Thoracic aorta (tissue), 2 donors: ENCODE measurements around the gene MCF2L. TPM values are rescaled to one million over a fixed set of nuclear protein-coding genes. Genes with fewer than 3 reads are reported as not detected.

Experiments used
- ATAC-seq: fragments of 150-250 bp; one replicate; pipeline ENCODE4 v1.8.0; 2017; ENCODE audit warnings: low read depth; ENCODE audit not compliant: insufficient number of reproducible peaks, low FRiP score
- DNase-seq: peaks from one replicate; pipeline ENCODE4 v3.0.0-alpha.2; 2020; ENCODE audit warnings: low spot score
- H3K27ac ChIP-seq, 2 donors: fragments of 200-600 bp; sonication (generic); 1 replicate in 1 of 2; 2 replicates in 1 of 2; pipeline ENCODE4 v1.5.1; 2016; ENCODE audit warnings: mild to moderate bottlenecking in 2 of 2, moderate library complexity in 2 of 2
- H3K27me3 ChIP-seq: fragments of 200-600 bp; sonication (generic); replicated peaks from 2 replicates; pipeline ENCODE4 v1.6.0; 2016; ENCODE audit warnings: mild to moderate bottlenecking; ENCODE audit not compliant: insufficient read depth
- H3K36me3 ChIP-seq: fragments of 200-600 bp; sonication (generic); one replicate; pipeline ENCODE4 v1.5.1; 2016
- H3K4me1 ChIP-seq, 2 donors: fragments of 200-600 bp; sonication (generic); 1 replicate in 1 of 2; 2 replicates in 1 of 2; pipeline versions ENCODE4 v1.5.1 to v1.6.0; 2016; ENCODE audit warnings: low read depth in 2 of 2, mild to moderate bottlenecking in 1 of 2; ENCODE audit not compliant: control insufficient read depth in 1 of 2
- H3K4me3 ChIP-seq: fragments of 200-600 bp; sonication (generic); 2 replicates; pipeline ENCODE4 v1.5.1; 2016; ENCODE audit warnings: mild to moderate bottlenecking
- H3K9me3 ChIP-seq: fragments of 200-600 bp; sonication (generic); 2 replicates; pipeline ENCODE4 v1.5.1; 2016
- total RNA-seq, 2 donors: library from RNA; depleted of rRNA; stranded (reverse); fragments of >200 nt; gene quantifications; one replicate each; pipeline versions ENCODE4 v1.1.0 to v1.2.3, GENCODE V29; 2016
- TF ChIP-seq, protein P1 (sequence below): fragments of 200-600 bp; sonication (generic); IDR thresholded peaks from one replicate; pipeline ENCODE4 v1.5.1; 2019; ENCODE audit warnings: antibody characterized with exemption

MCF2L gene
- total RNA-seq, 2 donors from 2014 or later: 34.9 to 49.2 TPM

DNA sequence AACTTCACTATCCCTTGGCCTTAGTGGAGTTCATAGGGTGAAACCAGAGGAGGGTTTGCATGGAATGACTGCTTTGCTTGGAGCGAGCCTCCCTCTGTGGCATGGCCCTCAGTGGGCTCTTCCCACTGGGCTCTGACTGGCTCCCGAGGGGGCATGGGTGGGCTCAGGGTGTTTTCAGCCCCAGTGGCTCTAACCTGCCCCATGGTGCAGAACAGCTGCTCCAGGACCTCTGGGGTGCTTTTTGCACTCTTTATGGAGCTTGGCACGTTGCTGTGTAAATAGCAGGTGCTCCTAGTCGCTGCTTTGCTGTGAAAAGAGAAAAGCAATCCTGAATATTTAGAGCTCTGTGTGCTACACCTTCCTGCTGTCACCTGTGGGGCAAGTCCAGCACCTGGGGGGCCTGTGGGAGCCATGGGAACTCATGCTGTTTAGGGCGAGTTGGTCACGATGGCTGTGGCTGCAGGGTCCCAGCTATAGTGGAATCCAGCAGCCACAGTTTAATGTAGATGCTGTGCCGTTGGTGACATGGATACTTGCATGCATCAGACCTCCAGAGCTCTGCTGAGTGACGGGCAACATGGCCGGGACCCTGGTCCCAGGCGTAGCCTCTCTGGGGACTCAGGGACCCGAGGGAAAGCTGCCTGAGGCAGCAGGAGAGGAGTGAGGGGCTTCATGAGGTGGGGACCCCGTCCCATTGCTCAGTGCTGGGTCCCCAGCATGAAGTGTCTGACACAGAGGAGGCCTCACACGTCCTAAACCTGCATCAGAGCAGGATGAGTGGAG lies 14.3 kb upstream of the MCF2L start:
- no peak for DNase-seq
- Histone ChIP-seq H3K4me3 (no peak overlapping the region), H3K36me3 (no peaks in the 10 kb centered on the region)

DNA sequence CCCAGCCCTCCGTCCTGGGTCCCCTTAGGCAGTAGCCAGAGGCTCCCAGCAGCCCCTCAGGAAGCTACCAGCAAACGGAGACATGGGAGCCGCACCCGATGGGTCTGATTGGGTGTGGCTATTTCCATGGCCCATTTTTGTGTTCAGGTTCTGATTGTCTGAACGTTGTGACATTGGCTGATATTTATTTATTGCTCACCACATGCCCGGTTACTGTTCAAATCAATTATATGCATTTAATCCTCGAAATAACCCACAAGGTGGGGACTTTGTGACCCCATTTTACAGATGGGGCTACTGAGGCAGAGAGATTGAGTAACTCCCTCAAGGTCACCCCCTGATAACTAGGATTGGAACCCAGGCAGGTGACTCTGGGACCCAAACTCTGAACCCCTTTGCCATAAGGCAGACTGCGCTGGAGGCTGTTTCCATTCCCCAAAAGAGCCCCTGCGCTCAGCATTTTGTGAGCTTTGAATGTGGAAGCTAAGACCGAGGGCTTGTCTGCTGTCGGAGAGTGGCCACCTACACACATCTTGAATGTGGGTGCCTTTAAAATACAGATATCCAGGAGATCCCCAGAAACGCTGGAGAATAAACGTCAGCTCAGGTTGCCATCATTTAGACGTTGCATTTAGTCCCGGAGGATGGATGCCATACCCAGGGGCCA lies 13.6 kb upstream of the MCF2L start:
- TF ChIP-seq, protein P1, sequence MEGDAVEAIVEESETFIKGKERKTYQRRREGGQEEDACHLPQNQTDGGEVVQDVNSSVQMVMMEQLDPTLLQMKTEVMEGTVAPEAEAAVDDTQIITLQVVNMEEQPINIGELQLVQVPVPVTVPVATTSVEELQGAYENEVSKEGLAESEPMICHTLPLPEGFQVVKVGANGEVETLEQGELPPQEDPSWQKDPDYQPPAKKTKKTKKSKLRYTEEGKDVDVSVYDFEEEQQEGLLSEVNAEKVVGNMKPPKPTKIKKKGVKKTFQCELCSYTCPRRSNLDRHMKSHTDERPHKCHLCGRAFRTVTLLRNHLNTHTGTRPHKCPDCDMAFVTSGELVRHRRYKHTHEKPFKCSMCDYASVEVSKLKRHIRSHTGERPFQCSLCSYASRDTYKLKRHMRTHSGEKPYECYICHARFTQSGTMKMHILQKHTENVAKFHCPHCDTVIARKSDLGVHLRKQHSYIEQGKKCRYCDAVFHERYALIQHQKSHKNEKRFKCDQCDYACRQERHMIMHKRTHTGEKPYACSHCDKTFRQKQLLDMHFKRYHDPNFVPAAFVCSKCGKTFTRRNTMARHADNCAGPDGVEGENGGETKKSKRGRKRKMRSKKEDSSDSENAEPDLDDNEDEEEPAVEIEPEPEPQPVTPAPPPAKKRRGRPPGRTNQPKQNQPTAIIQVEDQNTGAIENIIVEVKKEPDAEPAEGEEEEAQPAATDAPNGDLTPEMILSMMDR: no peak
- H3K4me1 ChIP-seq: no peaks in the 10 kb centered on the region
- DNase-seq (no peak), ATAC-seq (no peak)
- no peak overlapping the region for H3K4me3 ChIP-seq
- H3K27me3 ChIP-seq: no peaks in the 10 kb centered on the region
- no peaks in the 10 kb centered on the region for H3K9me3 ChIP-seq
- no peaks in the 10 kb centered on the region for H3K36me3 ChIP-seq
- H3K27ac ChIP-seq: no peak overlapping the region

More for the DNA sequence above, 14.3 kb upstream of the MCF2L start:
- Histone ChIP-seq H3K27me3 (no peaks in the 10 kb centered on the region), H3K9me3 (no peaks in the 10 kb centered on the region), H3K27ac (no peak overlapping the region), H3K4me1 (no peaks in the 10 kb centered on the region)
- TF ChIP-seq, protein P1: no peak
- no peak for ATAC-seq

DNA sequence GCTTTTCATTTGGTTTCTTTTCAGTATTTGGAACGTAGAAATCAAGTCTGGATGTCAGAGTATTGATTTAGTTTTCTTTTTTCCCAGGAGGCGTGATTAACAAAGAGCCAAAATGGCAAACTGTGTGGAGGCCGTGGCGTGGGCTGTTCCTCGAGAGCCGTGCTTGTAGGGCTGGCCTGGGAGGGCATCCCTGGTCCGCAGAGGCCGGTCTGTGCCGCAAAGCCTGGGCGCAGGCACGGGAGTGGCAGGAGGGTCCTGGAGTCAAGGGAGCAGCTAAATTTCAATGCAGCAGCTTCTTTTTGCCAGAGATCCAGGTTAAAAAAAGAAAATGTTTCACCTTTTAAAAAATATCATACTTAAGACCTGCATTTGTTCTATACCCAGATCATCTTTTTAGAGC lies 13.1 kb upstream of the MCF2L start:
- Histone ChIP-seq H3K4me3 (no peak overlapping the region), H3K27me3 (no peaks in the 10 kb centered on the region), H3K36me3 (no peaks in the 10 kb centered on the region), H3K4me1 (no peaks in the 10 kb centered on the region), H3K27ac (no peak overlapping the region), H3K9me3 (no peaks in the 10 kb centered on the region)
- DNase-seq (no peak), ATAC-seq (no peak)
- TF ChIP-seq, protein P1: no peak

DNA sequence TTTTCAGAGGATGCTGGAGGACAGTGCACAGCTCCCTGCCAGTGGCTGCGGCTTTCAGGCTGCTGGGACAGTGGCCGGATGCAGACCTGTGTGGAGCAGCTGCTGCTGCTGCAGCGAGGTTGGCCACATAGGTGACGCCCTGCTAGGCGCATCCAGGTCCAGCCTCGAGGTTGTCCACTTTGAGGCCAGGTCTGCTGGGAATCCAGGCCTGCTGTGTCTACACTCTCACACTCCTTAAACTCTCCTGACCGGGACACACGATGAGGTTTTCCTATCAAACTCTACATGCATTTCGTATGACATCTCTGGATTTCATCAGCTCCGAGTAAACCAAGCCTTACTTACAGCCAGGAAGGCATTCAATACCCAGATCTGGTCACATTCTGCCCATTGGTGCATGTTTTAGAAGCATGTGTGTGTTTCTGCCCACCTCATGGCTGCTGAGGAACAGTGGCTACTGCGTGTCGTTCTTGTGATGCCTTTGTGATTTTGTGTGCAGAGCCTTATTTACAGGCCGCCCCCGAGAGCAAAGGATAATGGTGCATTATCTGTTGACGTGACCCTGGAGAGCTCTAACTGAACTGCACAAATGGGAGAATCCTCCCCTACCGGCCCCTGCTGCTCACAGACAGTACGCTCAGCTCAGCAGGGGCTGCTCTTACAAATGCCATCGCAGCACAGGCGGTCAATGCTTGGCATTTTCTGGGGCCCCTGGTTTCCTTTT lies 12.3 kb upstream of the MCF2L start:
- no peaks in the 10 kb centered on the region for H3K9me3 ChIP-seq
- H3K27ac ChIP-seq: no peak overlapping the region
- no peaks in the 10 kb centered on the region for H3K4me1 ChIP-seq
- no peak overlapping the region for H3K4me3 ChIP-seq
- DNase-seq (no peak), ATAC-seq (no peak)
- no peaks in the 10 kb centered on the region for H3K36me3 ChIP-seq
- TF ChIP-seq, protein P1: no peak
- no peaks in the 10 kb centered on the region for H3K27me3 ChIP-seq

DNA sequence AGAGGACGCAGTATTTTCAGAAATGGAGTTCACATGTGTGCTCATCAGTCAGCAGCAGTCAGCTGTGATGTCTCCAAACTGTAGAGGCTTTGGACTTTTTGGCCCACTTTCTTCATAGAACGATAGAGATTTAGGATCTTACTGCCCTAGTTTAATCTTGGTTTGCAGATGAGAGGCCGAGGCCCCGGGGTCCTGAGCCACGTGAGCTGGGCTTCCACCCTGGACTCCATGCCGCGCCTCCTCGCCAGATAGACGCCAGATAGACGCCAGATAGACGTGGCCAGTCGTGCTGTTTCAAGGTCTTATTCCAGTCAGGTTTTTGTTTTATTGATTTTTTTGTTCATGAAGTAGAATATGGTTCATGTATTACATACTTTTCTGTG lies 11.7 kb upstream of the MCF2L start:
- TF ChIP-seq, protein P1: no peak
- H3K4me3 ChIP-seq: no peak overlapping the region
- H3K27ac ChIP-seq: no peak overlapping the region
- H3K9me3 ChIP-seq: no peaks in the 10 kb centered on the region
- no peaks in the 10 kb centered on the region for H3K27me3 ChIP-seq
- DNase-seq (no peak), ATAC-seq (no peak)
- H3K36me3 ChIP-seq: no peaks in the 10 kb centered on the region
- H3K4me1 ChIP-seq: no peaks in the 10 kb centered on the region
